Measurements from ENCODE around the gene HNRNPH2. TPM values are rescaled to one million over a fixed set of nuclear protein-coding genes. Genes with fewer than 3 reads are reported as not detected.
A peak's percentile ranks its signal among the peaks of the same experiment; 100 is the strongest.

Gene HNRNPH2
- total and polyA plus RNA-seq, 9 donors: 40.8 to 80.1 (median 68.3) TPM

DNA sequence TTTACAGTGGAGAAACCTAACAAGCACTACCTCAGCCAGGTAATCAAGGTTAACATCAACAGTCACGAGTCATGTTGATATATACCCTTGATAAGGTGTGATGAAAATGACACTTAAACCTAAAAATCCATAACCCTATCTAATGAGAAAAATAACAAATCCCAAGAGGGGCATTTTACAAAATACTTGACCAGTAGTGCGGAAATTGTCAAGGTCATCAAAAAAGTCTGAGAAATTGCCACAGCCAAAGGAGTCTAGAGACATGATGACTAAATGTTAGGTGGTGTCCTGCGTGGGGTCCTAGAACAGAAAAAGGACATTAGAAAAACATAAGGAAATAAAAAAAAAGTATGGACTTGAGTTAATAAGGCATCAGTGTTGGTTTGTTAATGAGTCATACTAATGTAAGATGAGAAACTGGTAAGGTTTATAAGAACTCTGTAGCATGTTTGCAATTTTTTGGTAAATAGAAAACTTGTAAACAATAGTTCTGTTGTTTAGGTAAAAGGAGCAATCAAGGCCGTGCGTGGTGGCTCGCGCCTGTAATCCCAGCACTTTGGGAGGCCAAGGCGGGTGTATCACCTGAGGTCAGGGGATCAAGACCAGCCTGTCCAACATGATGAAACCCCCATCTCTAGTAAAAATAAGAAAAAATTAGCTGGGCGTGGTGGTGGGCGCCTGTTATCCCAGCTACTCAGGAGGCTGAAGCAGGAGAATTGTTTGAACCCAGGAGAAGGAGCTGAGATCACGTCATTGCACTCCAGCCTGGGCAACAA is 14.3 kb upstream of the HNRNPH2 start:
- Histone ChIP-seq H3K27me3 (ENCODE audit: control insufficient read depth, insufficient read depth, low read length) (peaks cover 12% of the 10 kb centered on the region), H3K36me3 (ENCODE audit: control insufficient read depth, insufficient read depth, low read length) (peaks cover 7% of the 10 kb centered on the region), H3K27ac (ENCODE audit: low read length) (no peak overlapping the region), H3K4me1 (ENCODE audit: control insufficient read depth, insufficient read depth, low read length) (no peaks in the 10 kb centered on the region), H3K9me3 (replicated peaks; ENCODE audit: control insufficient read depth, low read depth, low read length) (no peaks in the 10 kb centered on the region), H3K4me3 (ENCODE audit: low read length) (no peak overlapping the region)
- DNase-seq: no peak
- 95% methylated on average over 2 of the region's 11 CpGs for WGBS (ENCODE audit: insufficient coverage)

DNA sequence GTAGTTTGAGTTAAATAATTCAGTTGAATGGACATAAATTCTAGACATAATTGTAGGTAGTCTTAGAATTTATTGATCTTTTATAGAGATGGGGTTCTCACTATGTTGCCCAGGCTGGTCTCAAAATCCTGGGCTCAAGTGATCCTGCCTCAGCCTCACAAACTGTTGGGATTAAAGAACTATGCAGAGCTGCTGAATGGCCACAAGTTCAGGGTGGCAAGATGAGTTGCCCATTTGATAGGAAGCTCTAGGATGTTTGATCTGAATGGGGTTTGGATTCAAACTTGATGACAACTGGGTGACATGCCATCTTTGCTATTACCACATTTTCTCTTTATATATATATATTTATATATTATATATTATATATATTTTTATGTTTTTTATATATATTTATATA is 13.7 kb upstream of the HNRNPH2 start:
- H3K27me3 ChIP-seq (ENCODE audit: control insufficient read depth, insufficient read depth, low read length): peaks cover 12% of the 10 kb centered on the region
- no peak for DNase-seq
- peaks cover 7% of the 10 kb centered on the region for H3K36me3 ChIP-seq (ENCODE audit: control insufficient read depth, insufficient read depth, low read length)
- no peak overlapping the region for H3K4me3 ChIP-seq (ENCODE audit: low read length)
- no peaks in the 10 kb centered on the region for H3K4me1 ChIP-seq (ENCODE audit: control insufficient read depth, insufficient read depth, low read length)
- no peaks in the 10 kb centered on the region for H3K9me3 ChIP-seq (replicated peaks; ENCODE audit: control insufficient read depth, low read depth, low read length)
- no peak overlapping the region for H3K27ac ChIP-seq (ENCODE audit: low read length)

DNA sequence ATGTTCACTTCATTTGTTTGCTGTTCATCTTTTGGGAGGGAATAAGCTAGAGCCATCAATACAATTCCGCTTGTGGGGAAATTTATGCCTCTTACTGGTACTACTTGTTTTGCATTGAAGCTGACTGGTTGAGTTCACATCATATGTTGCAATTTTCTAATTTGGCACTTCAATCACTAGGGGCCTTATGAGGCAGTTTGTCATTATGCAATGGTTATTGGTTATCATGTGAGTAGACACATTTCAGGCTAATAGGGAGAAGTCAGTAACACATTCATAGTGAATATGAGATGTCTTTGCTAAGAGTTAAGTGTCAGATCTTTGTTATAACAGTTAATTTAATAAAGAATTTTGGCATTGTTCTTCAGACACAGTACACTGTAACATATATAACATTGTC is 12.2 kb upstream of the HNRNPH2 start:
- Histone ChIP-seq H3K9me3 (replicated peaks; ENCODE audit: control insufficient read depth, low read depth, low read length) (no peaks in the 10 kb centered on the region), H3K27me3 (ENCODE audit: control insufficient read depth, insufficient read depth, low read length) (peaks cover 8% of the 10 kb centered on the region), H3K27ac (ENCODE audit: low read length) (no peak overlapping the region), H3K4me3 (ENCODE audit: low read length) (no peak overlapping the region), H3K4me1 (ENCODE audit: control insufficient read depth, insufficient read depth, low read length) (no peaks in the 10 kb centered on the region), H3K36me3 (ENCODE audit: control insufficient read depth, insufficient read depth, low read length) (peaks cover 15% of the 10 kb centered on the region)
- WGBS (ENCODE audit: insufficient coverage): no CpG with 5 or more reads among the region's 1 CpG
- no peak for DNase-seq

DNA sequence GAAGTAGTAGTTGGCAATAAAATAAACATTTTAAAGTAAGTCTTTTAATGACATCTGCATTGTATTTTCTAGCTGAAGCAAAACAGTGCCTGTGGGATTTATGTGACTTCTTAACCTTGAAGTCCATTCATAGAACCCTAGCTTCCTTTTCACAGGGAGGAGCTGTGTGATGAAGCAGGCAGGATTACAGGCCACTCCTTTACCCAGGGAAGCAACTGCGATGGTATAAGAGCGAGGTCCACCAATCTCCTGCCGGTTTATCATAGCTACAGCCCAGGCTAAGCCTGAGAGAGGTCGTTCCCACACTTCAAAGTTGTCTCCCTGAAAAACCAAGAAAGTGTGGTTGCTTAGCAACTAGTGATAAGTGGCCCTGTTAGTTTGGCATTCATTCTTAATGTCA is 10.2 kb upstream of the HNRNPH2 start:
- Histone ChIP-seq H3K27ac (ENCODE audit: low read length) (no peak overlapping the region), H3K4me1 (ENCODE audit: control insufficient read depth, insufficient read depth, low read length) (no peaks in the 10 kb centered on the region), H3K36me3 (ENCODE audit: control insufficient read depth, insufficient read depth, low read length) (peaks cover 20% of the 10 kb centered on the region), H3K9me3 (replicated peaks; ENCODE audit: control insufficient read depth, low read depth, low read length) (no peaks in the 10 kb centered on the region), H3K27me3 (ENCODE audit: control insufficient read depth, insufficient read depth, low read length) (peaks cover 7% of the 10 kb centered on the region), H3K4me3 (ENCODE audit: low read length) (no peak overlapping the region)
- DNase-seq: no peak
- WGBS (ENCODE audit: insufficient coverage): 67% methylated on average over 3 of the region's 4 CpGs

DNA sequence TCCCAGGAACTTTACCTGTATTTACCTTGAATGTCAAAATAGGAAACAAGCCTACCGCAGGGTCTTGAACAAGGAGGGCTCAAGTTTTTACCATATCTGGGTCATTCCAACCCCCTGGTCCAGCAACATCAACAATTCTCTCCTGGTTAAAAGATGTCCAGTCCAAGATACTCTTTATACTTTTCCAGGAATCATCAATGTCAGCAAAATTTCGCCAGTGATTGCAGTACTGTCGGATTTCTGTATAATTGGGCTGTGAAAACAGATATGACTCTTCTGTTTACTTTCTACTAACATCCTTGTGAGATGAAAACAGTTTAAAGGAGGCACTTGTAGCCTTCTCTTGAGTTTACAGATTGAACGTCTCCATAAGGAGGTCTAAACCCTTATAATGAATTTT is 9.3 kb upstream of the HNRNPH2 start:
- Histone ChIP-seq H3K4me1 (ENCODE audit: control insufficient read depth, insufficient read depth, low read length) (no peaks in the 10 kb centered on the region), H3K4me3 (ENCODE audit: low read length) (no peak overlapping the region), H3K27me3 (ENCODE audit: control insufficient read depth, insufficient read depth, low read length) (peaks cover 7% of the 10 kb centered on the region), H3K27ac (ENCODE audit: low read length) (no peak overlapping the region), H3K9me3 (replicated peaks; ENCODE audit: control insufficient read depth, low read depth, low read length) (no peaks in the 10 kb centered on the region), H3K36me3 (ENCODE audit: control insufficient read depth, insufficient read depth, low read length) (peaks cover 20% of the 10 kb centered on the region)
- 100% methylated on average over 1 of the region's 4 CpGs for WGBS (ENCODE audit: insufficient coverage)
- no peak for DNase-seq

GRCh38 chrX:101399825-101400224 is 8.2 kb upstream of the HNRNPH2 start:
- H3K27me3 ChIP-seq (ENCODE audit: control insufficient read depth, insufficient read depth, low read length): peaks cover 7% of the 10 kb centered on the region
- 93% methylated on average over 3 of the region's 4 CpGs for WGBS (ENCODE audit: insufficient coverage)
- no peak overlapping the region for H3K27ac ChIP-seq (ENCODE audit: low read length)
- DNase-seq: no peak
- H3K4me3 ChIP-seq (ENCODE audit: low read length): no peak overlapping the region
- no peaks in the 10 kb centered on the region for H3K9me3 ChIP-seq (replicated peaks; ENCODE audit: control insufficient read depth, low read depth, low read length)
- no peaks in the 10 kb centered on the region for H3K4me1 ChIP-seq (ENCODE audit: control insufficient read depth, insufficient read depth, low read length)
- peaks cover 20% of the 10 kb centered on the region for H3K36me3 ChIP-seq (ENCODE audit: control insufficient read depth, insufficient read depth, low read length)

DNA sequence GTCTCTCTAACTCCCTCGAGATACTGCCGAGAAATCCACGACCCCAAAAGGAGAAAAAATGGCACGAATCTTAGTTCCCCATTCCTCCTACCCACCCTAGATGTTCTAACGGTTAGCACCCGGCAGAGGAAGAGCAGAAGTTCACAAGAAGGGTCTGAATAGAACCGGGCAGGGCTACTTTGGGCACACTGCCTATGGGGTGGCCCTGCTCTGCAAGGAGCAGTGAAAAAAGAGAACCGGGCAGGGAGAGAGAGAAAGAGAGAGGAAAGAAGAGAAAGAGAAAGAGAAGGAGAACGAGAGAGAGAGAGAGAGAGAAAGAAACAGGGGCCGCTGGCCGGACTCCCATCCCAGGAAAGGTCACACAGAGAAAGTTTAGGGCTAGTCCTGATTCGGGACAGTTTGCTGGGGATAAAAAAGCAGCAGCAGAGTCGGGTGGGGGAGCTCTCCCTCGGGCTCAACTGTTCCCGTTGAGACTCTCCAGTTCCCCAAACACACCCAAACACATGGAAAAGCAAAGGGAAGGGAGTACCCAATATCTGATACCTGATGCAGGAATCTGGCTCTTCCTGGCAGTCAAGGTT is 765 bp upstream of the HNRNPH2 start:
- 24% methylated on average over 10 of the region's 15 CpGs for WGBS (ENCODE audit: insufficient coverage)
- Histone ChIP-seq H3K27ac (ENCODE audit: low read length) (peak overlapping the region; percentile 94), H3K4me3 (ENCODE audit: low read length) (peak overlapping the region; percentile 59), H3K9me3 (replicated peaks; ENCODE audit: control insufficient read depth, low read depth, low read length) (no peaks in the 10 kb centered on the region), H3K4me1 (ENCODE audit: control insufficient read depth, insufficient read depth, low read length) (peaks cover 4% of the 10 kb centered on the region), H3K36me3 (ENCODE audit: control insufficient read depth, insufficient read depth, low read length) (peaks cover 3% of the 10 kb centered on the region), H3K27me3 (ENCODE audit: control insufficient read depth, insufficient read depth, low read length) (peaks cover 7% of the 10 kb centered on the region)
- peak; percentile 37 for DNase-seq

DNA sequence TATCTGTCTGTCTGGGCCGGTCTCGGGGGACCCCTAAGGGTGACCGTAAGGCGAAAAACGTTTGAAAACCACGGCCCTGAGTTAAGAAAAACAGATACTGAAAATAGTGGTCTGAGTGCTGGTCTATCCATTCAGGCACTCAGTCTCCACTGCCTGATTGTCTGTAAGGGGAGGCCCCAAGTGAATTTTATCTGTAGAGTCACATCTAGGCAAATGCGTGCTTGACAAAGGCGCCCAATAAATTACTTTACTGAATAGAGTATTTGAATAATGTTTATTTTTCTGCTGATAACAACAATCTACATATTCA is 465 bp downstream of the HNRNPH2 start:
- Histone ChIP-seq H3K4me1 (ENCODE audit: control insufficient read depth, insufficient read depth, low read length) (peaks cover 4% of the 10 kb centered on the region), H3K36me3 (ENCODE audit: control insufficient read depth, insufficient read depth, low read length) (peaks cover 7% of the 10 kb centered on the region), H3K27ac (ENCODE audit: low read length) (peak overlapping the region; percentile 96), H3K4me3 (ENCODE audit: low read length) (peak overlapping the region; percentile 52), H3K27me3 (ENCODE audit: control insufficient read depth, insufficient read depth, low read length) (peaks cover 7% of the 10 kb centered on the region), H3K9me3 (replicated peaks; ENCODE audit: control insufficient read depth, low read depth, low read length) (no peaks in the 10 kb centered on the region)
- no peak for DNase-seq
- 25% methylated on average over 6 of the region's 8 CpGs for WGBS (ENCODE audit: insufficient coverage)

DNA sequence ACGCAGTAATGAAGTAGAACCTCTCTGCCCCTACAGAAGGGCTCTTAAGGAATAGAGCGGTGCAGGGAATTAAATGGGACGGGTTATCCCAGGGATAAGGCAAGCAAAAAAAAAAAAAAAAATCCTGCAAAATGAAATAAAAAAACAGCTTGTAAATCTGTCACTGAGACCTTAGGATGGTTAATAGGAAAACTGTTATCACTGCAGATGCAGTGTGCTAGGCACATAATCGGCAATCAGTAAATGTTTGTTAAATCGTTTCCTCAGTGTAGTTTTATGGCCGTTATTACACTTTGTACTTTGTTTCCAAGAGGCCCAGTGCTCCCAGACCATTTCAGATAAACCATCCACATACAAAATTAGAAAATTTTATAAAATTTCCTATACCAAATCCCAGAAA is 1.0 kb downstream of the HNRNPH2 start:
- no CpG with 5 or more reads among the region's 6 CpGs for WGBS (ENCODE audit: insufficient coverage)
- H3K4me1 ChIP-seq (ENCODE audit: control insufficient read depth, insufficient read depth, low read length): peaks cover 4% of the 10 kb centered on the region

DNA sequence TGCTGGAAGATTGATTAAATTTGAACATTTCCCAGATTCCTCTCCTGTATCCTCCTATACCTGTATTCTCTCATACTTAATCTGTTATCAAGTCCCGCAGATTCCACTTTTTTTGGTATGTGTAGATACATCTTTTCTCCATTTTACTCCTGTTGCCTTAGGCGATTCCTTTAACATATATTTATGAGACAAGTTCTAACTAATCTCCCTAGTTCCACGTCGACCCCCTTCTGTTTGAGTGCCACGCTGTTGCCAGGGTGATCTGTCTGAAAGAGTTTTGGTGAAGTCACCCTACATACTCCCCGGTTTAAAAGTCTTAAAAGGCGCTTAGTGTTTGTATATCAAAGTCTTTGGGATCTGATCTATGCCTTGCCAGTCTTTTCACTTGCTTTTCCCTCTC is 2.4 kb downstream of the HNRNPH2 start:
- Histone ChIP-seq H3K36me3 (ENCODE audit: control insufficient read depth, insufficient read depth, low read length) (peaks cover 7% of the 10 kb centered on the region), H3K4me3 (ENCODE audit: low read length) (no peak overlapping the region), H3K9me3 (replicated peaks; ENCODE audit: control insufficient read depth, low read depth, low read length) (no peaks in the 10 kb centered on the region), H3K27ac (ENCODE audit: low read length) (no peak overlapping the region), H3K27me3 (ENCODE audit: control insufficient read depth, insufficient read depth, low read length) (peaks cover 7% of the 10 kb centered on the region), H3K4me1 (ENCODE audit: control insufficient read depth, insufficient read depth, low read length) (peaks cover 4% of the 10 kb centered on the region)
- no CpG with 5 or more reads among the region's 7 CpGs for WGBS (ENCODE audit: insufficient coverage)
- DNase-seq: no peak

More for the DNA sequence above, 1.0 kb downstream of the HNRNPH2 start:
- peaks cover 7% of the 10 kb centered on the region for H3K36me3 ChIP-seq (ENCODE audit: control insufficient read depth, insufficient read depth, low read length)
- H3K4me3 ChIP-seq (ENCODE audit: low read length): peak overlapping the region; percentile 52
- no peak for DNase-seq
- H3K27me3 ChIP-seq (ENCODE audit: control insufficient read depth, insufficient read depth, low read length): peaks cover 7% of the 10 kb centered on the region
- H3K9me3 ChIP-seq (replicated peaks; ENCODE audit: control insufficient read depth, low read depth, low read length): no peaks in the 10 kb centered on the region
- peak overlapping the region; percentile 96 for H3K27ac ChIP-seq (ENCODE audit: low read length)
